ENCODE results near the gene RSRP1.
A peak's percentile ranks its signal among the peaks of the same experiment; 100 is the strongest.
"Not testable (repeated sequence)": the region's sequence is repeated elsewhere in the genome, so short reads cannot be mapped to it uniquely, and the experiment has no call there.

The RSRP1 gene, protein sequence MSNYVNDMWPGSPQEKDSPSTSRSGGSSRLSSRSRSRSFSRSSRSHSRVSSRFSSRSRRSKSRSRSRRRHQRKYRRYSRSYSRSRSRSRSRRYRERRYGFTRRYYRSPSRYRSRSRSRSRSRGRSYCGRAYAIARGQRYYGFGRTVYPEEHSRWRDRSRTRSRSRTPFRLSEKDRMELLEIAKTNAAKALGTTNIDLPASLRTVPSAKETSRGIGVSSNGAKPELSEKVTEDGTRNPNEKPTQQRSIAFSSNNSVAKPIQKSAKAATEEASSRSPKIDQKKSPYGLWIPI

DNA sequence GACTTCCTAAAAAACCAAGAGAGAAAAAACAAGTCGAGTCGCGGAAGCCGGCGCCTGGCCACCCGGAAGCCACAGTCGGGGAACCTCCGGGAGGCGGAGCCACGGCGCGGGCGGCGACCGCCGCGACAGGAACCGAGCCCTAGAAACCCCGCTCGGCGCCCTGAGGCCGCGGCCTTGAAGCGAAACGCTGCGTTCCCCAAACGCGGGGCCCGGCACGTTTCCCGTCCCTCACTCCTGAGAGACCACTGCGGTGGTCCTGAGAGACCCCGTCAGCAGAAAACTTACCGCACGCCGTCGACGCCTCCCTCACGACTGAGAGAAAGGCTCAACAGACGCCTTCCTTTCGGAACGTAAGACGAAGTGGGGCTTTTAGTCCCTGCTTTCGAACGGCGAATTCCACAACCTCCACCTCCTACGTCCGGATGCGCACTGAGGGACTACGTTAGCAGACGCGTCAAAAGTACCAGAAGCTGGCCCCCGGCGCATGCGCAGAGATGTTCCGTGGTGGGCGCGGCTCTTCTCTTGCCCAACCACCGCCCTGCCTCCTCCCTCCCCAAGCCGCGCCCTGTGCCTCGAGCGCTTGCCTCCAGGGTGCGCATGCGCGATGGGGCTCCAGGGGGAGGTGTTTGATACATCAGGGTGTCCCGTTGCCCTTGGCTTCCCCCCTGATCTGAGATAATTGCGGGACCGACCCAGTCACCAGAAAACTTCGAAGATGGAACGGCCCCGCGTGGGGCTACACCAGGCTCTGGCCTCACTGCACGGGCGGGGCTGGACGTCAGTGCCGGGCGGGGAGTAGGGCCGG lies at the start of gene RSRP1:
Gene RSRP1, minus strand, starts transcription at position 431 of the 805 bp plus-strand sequence. CDS start 491 bp downstream, outside the sequence.
- H3K36me3 Mint-ChIP-seq (ENCODE audit: low read depth), result peaks cover 48% of the 10 kb centered on the region
- peaks cover 53% of the 10 kb centered on the region for H3K4me1 Mint-ChIP-seq

DNA sequence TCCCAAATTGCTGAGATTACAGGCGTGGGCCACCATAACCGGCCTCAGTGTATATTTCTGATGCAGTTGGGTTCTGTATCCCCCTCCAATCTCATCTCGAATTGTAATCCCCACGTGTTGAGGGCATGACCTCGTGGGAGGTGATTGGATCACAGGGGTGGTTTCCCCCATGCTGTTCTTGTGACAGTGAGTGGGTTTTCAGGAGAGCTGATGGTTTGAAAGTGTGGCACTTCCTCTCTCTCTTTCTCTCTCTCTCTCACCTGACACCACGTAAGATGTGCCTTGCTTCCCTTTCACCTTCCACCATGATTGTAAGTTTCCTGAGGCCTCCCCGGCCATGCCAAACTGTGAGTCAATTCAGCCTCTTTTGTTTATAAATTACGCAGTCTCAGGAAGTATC lies 49.2 kb upstream of the RSRP1 start:
- not testable (repeated sequence) for H3K27ac Mint-ChIP-seq; H3K4me3 Mint-ChIP-seq; H3K27me3 Mint-ChIP-seq; DNase-seq; H3K36me3 Mint-ChIP-seq (ENCODE audit: low read depth); ATAC-seq; H3K4me1 Mint-ChIP-seq; H3K9me3 Mint-ChIP-seq

More for the DNA sequence above, at the start of gene RSRP1:
- DNase-seq (peak; percentile 100), ATAC-seq (peak; percentile 95)
- Mint-ChIP-seq H3K27ac (peak within 1 kb of the TSS; percentile 98), H3K4me3 (peak within 1 kb of the TSS; percentile 94), H3K9me3 (no peaks in the 10 kb centered on the region), H3K27me3 (peaks cover 3% of the 10 kb centered on the region)

DNA sequence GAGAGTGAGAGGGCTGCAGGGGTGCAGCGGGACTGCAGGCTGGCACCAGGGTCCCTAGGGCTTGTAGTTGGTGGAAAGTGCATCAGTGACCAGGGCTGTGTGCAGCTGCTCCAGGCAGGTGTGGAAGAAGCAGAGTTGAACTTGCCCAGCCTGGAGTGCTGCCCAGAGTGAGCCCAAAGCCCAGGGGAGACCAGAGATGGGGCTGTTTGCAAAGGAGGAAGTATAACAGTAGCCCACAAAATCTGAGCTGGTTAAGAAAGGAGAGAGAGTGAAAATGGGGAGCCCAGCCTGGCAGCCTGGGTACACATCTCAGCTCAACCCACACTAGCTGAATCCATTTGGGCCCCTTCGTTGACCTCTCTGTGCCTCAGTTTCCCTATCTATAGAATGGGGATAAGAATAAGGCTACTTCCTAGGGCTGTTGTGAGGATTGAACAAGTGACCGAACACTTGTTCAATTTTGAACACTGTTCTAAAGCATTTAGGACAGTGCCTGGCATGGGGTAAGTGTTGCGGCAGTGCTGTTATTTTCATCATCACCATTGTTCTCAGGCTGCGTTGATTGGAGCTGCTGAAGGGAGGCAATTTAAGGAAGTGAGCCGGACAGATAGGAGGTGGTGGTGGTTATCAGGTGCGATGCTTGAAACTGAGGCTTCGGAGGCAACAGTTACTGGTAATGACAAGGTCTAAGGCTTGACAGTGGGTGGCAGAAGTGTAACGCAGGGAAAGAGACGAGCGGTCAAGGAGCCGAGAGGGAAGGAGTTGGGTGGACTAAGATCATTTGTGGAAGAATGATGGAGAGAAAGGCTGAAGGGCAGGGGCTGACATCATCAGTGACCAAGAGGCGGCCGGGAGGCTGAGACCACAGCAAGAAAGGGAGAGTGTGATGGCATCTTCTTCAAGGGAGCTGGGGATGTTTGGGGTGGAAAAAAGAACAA lies 47.9 kb upstream of the RSRP1 start:
- not testable (repeated sequence) for DNase-seq; H3K9me3 Mint-ChIP-seq; H3K27ac Mint-ChIP-seq; H3K36me3 Mint-ChIP-seq (ENCODE audit: low read depth); ATAC-seq; H3K27me3 Mint-ChIP-seq; H3K4me3 Mint-ChIP-seq; H3K4me1 Mint-ChIP-seq

DNA sequence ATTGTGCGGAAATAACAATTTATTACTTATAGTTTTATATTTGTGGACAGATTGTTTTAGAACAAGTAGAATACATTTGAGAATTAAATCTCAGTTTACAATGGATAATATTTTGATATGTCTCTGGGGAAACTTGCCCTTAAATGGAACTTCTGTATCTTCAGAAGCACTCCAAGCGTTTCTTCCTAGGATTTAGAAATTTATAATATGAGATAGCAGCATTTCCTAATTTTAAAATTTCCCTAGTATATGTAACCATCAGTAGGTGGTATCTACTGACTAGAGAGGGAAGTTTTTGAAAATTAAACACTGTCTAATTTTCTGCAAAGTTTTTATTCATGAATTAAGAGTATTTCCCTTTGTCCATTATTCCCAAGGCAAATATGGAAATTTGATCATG lies 46.2 kb upstream of the RSRP1 start:
- not testable (repeated sequence) for H3K27ac Mint-ChIP-seq; H3K27me3 Mint-ChIP-seq; H3K9me3 Mint-ChIP-seq; ATAC-seq; H3K4me3 Mint-ChIP-seq; DNase-seq; H3K4me1 Mint-ChIP-seq; H3K36me3 Mint-ChIP-seq (ENCODE audit: low read depth)

DNA sequence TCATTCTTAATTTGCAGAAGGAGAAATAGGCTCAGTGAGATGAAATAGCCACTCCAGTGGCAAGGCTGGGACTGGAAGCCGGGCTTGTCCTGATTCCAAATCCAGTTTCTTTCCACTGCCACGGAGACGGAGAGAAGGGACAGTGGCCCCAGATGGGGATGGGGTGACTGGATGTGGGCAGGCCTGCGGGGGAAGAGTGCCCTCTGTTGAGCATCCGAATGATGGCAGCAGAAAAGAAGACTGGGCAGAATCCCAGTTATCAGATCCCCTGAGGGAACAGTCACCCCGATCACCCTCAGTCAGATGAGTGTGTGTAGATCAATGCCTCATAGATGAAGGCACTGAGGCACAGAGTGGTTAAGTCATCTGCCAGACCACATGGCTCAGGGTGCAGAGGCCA lies 42.8 kb upstream of the RSRP1 start:
- H3K4me1 Mint-ChIP-seq; H3K36me3 Mint-ChIP-seq (ENCODE audit: low read depth); H3K27ac Mint-ChIP-seq; H3K27me3 Mint-ChIP-seq; DNase-seq; H3K4me3 Mint-ChIP-seq; H3K9me3 Mint-ChIP-seq: not testable (repeated sequence)
- ATAC-seq, result peak; percentile 66

DNA sequence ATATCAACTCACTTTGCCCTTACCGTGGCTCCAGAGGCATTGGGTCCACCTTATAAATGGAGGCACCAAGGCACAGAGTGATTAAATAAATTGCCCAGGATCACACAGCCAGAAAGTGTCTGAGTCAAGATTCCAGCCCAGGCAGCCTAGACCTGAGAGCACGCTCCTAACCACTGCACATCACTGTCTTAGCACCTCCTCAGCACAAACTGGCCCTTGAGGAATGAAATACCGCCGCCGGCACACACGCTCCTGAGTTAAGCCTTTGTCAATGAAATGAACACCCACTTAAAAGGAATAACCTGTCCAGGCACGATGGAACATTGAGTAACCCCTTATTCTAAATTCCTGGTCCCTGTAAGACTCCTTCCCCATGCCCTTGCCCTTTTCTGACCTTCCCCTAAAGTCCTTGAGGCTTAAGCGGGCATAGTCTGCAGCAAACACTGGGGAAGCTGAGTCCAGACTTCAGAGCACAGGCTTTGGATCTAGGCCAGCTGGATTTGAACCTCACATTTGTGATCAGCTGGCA lies 41.4 kb upstream of the RSRP1 start:
- DNase-seq; H3K9me3 Mint-ChIP-seq; H3K4me1 Mint-ChIP-seq; H3K27me3 Mint-ChIP-seq; ATAC-seq; H3K4me3 Mint-ChIP-seq; H3K27ac Mint-ChIP-seq; H3K36me3 Mint-ChIP-seq (ENCODE audit: low read depth): not testable (repeated sequence)

DNA sequence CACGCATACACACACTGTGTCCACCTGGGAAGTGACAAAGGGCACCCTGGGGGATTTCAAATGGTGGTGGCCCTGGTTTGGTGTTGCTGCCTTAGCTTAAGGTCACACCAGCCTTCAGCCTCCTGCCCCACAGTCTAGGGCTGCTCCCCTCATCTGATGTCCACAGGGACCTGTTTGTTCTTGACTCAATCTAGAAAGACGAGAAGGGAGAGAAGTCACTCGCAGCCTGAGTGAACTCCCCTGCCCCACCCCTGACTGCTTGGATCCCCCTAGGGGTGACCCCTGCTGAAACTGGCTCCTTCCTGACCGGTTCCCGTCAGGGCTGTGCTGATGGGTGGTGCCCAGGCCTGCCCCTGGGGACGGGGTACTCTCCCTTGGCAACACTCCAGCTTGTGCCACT lies 39.9 kb upstream of the RSRP1 start:
- not testable (repeated sequence) for ATAC-seq; H3K4me3 Mint-ChIP-seq; H3K36me3 Mint-ChIP-seq (ENCODE audit: low read depth); H3K4me1 Mint-ChIP-seq; H3K9me3 Mint-ChIP-seq; H3K27me3 Mint-ChIP-seq; DNase-seq; H3K27ac Mint-ChIP-seq

DNA sequence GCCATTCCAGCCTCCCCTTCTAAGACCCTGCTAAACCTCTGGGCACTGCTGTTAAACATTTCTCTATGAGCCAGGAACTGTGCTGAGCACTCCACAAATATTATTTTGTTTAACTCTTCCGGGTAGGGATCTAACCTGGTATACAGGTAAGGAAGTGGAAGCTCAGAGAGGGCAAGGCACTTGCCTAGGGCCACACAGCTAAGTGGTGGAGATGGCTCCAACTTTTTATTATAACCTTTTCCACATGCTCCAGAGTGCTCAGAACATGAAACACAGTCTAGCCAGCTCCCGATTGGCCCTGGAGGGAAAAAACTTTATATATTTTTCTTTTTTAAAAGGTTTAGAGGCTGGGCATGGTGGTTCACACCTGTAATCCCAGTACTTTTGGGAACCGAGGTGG lies 38.6 kb upstream of the RSRP1 start:
- ATAC-seq; H3K27ac Mint-ChIP-seq; H3K9me3 Mint-ChIP-seq; H3K4me3 Mint-ChIP-seq; H3K36me3 Mint-ChIP-seq (ENCODE audit: low read depth); H3K27me3 Mint-ChIP-seq; H3K4me1 Mint-ChIP-seq; DNase-seq: not testable (repeated sequence)

DNA sequence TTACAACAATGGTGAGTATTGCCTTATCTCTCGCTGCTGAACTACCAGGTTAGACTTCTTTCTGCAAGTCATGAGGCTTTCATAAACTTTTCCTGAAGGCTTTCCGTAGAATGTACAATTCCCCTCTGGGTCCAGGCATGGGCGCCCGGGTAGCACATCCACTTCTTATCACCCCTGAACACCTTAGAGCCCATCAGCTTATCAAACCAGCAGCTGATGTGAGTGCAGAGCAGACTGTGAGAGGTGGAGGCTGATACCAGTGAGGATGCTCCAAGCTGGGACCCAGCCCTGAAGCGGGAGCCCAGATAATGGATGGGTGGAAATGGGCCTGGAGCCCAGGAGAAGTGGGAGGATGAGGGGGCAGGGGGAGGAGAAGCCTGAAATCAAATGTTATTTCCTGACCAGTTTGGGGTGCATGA lies 32.4 kb upstream of the RSRP1 start:
- not testable (repeated sequence) for H3K4me3 Mint-ChIP-seq; H3K27ac Mint-ChIP-seq; DNase-seq; H3K27me3 Mint-ChIP-seq; H3K4me1 Mint-ChIP-seq; H3K9me3 Mint-ChIP-seq; H3K36me3 Mint-ChIP-seq (ENCODE audit: low read depth); ATAC-seq

DNA sequence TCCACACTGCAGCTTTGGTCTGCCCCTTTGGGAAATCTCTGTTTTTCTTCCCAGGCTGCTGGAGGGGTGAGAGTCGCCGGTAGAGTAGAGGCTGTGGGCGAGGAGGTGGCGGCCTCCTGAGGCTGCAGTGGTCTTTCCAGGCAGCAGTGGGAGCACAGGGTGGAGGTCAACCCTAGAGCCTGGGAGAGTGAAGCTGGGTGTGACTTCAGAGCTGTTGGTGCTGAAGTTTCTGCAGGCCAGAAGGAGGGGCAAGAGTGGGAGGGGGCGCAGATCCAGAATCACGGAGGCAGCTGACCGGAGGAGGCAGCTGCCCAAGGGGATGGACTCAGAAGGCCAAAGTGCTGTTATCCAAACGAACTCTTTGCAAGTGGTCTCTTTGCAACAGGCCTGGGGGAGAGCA lies 31.5 kb upstream of the RSRP1 start:
- H3K27me3 Mint-ChIP-seq; H3K27ac Mint-ChIP-seq; ATAC-seq; H3K9me3 Mint-ChIP-seq; H3K4me1 Mint-ChIP-seq; H3K4me3 Mint-ChIP-seq; DNase-seq; H3K36me3 Mint-ChIP-seq (ENCODE audit: low read depth): not testable (repeated sequence)

DNA sequence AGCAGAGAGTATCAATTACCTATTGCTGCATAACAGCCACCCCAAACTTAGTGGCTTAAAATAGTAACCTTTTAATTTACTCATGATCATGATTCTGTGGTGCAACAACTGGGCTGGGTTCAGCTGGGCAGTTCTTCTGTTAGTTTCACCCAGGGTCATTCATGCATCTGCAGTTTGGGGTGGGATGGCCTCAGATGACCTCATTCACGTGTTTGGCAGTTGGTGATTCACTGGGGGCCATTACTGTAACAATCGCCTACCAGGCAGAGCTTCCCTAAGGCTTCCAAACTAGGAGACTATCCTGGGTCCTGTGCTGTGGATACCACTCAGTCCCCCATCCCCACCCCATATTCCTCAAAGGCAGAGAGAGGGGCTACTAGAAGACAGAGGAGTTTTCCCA lies 31.1 kb upstream of the RSRP1 start:
- not testable (repeated sequence) for H3K27ac Mint-ChIP-seq; H3K4me3 Mint-ChIP-seq; H3K27me3 Mint-ChIP-seq; H3K36me3 Mint-ChIP-seq (ENCODE audit: low read depth); DNase-seq; H3K4me1 Mint-ChIP-seq; ATAC-seq; H3K9me3 Mint-ChIP-seq

DNA sequence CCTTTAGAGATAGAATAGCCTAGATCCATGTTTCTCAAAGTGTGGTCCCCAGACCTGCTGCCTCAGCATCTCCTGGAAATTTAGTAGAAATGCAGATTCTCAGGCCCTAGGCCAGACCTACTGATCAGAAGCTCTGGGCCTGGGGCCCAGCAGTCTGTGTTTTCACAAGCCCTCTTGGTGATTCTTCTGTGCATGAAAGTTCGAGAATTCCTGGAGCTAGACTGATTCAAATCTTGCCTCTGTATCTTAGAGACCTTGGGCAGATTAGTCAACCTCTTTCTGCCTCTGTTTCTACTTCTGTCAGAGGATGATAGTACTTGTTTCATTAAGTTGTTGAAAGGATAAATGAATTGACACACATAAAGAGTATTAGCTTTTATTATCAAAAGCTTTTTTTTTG lies 30.0 kb upstream of the RSRP1 start:
- H3K36me3 Mint-ChIP-seq (ENCODE audit: low read depth); H3K9me3 Mint-ChIP-seq; H3K4me1 Mint-ChIP-seq; ATAC-seq; DNase-seq; H3K27ac Mint-ChIP-seq; H3K27me3 Mint-ChIP-seq; H3K4me3 Mint-ChIP-seq: not testable (repeated sequence)

DNA sequence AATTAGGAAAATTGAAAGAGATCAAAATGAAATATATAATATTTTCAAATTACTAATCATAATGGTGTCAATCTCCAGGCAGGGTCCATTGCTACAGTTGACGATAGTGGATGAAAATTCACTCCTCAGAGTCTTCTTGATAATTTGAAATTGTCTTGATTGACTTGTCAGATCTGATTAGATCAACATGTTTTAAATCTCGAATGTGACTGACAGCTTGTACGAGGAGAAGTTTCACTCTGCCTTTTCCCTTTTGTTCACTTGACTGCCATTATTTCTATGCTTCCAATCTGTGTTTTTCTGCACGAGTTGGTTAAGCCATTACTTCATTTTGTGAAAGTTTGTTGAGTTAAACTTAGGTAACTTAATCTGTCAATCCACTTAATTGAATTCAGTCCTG lies 28.4 kb upstream of the RSRP1 start:
- H3K36me3 Mint-ChIP-seq (ENCODE audit: low read depth); H3K27ac Mint-ChIP-seq; ATAC-seq; H3K27me3 Mint-ChIP-seq; DNase-seq; H3K4me1 Mint-ChIP-seq; H3K4me3 Mint-ChIP-seq; H3K9me3 Mint-ChIP-seq: not testable (repeated sequence)

DNA sequence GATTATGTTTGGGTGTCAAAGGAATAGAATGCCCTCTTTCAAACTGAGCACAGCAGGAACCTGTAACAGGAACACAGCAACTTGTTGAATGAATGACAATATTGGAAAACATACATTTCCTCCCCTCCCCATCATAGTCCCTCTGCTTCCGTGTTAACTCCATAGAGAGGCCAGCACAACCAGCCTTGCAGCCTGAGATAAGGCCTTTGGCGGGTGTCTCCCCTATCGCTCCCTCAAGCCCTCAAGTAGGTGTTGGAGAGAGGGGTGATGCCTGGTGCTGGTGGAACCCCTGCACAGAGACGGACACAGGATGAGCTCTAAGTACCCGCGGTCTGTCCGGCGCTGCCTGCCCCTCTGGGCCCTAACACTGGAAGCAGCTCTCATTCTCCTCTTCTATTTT lies 25.0 kb upstream of the RSRP1 start, which contains the start of gene RHD:
Gene RHD, plus strand, starts transcription at position 272 of the 400 bp plus-strand sequence. Its CDS starts 39 bp downstream, at position 311.
- H3K4me3 Mint-ChIP-seq; DNase-seq; H3K4me1 Mint-ChIP-seq; H3K27ac Mint-ChIP-seq; H3K9me3 Mint-ChIP-seq; ATAC-seq; H3K27me3 Mint-ChIP-seq; H3K36me3 Mint-ChIP-seq (ENCODE audit: low read depth): not testable (repeated sequence)
